ENCODE results near the gene BCL7A. TPM values are rescaled to one million over a fixed set of nuclear protein-coding genes. Genes with fewer than 3 reads are reported as not detected.

BCL7A gene
- total and polyA plus RNA-seq, 9 of the 15 experiments (the other 6 are each of a cell fraction or from before 2014, with no cell fraction given), result 0.25 to 21.9 (median 14.9) TPM

DNA sequence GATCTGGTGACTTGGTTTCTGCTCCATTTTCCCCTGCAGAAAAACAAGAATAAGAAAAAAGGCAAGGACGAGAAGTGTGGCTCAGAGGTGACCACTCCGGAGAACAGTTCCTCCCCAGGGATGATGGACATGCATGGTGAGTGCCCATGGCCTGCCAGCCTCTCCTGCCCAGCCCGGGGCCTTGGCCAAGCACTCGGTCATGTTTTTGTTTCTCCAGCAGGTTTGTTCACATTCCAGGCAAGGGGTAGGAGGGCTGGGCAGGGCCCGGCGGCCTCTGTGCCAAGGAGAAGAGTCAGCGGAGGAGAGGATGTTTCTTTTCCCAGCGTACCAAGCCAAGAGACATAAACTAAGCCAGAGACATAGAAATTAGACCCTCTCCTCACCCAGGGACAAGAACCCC lies 13.6 kb downstream of the BCL7A start:
- peaks cover 49% of the 10 kb centered on the region; the same call in 1 of the 3 replicates for H3K36me3 ChIP-seq (ENCODE audit: control insufficient read depth, insufficient read depth, low read length)
- TF ChIP-seq, protein P1, sequence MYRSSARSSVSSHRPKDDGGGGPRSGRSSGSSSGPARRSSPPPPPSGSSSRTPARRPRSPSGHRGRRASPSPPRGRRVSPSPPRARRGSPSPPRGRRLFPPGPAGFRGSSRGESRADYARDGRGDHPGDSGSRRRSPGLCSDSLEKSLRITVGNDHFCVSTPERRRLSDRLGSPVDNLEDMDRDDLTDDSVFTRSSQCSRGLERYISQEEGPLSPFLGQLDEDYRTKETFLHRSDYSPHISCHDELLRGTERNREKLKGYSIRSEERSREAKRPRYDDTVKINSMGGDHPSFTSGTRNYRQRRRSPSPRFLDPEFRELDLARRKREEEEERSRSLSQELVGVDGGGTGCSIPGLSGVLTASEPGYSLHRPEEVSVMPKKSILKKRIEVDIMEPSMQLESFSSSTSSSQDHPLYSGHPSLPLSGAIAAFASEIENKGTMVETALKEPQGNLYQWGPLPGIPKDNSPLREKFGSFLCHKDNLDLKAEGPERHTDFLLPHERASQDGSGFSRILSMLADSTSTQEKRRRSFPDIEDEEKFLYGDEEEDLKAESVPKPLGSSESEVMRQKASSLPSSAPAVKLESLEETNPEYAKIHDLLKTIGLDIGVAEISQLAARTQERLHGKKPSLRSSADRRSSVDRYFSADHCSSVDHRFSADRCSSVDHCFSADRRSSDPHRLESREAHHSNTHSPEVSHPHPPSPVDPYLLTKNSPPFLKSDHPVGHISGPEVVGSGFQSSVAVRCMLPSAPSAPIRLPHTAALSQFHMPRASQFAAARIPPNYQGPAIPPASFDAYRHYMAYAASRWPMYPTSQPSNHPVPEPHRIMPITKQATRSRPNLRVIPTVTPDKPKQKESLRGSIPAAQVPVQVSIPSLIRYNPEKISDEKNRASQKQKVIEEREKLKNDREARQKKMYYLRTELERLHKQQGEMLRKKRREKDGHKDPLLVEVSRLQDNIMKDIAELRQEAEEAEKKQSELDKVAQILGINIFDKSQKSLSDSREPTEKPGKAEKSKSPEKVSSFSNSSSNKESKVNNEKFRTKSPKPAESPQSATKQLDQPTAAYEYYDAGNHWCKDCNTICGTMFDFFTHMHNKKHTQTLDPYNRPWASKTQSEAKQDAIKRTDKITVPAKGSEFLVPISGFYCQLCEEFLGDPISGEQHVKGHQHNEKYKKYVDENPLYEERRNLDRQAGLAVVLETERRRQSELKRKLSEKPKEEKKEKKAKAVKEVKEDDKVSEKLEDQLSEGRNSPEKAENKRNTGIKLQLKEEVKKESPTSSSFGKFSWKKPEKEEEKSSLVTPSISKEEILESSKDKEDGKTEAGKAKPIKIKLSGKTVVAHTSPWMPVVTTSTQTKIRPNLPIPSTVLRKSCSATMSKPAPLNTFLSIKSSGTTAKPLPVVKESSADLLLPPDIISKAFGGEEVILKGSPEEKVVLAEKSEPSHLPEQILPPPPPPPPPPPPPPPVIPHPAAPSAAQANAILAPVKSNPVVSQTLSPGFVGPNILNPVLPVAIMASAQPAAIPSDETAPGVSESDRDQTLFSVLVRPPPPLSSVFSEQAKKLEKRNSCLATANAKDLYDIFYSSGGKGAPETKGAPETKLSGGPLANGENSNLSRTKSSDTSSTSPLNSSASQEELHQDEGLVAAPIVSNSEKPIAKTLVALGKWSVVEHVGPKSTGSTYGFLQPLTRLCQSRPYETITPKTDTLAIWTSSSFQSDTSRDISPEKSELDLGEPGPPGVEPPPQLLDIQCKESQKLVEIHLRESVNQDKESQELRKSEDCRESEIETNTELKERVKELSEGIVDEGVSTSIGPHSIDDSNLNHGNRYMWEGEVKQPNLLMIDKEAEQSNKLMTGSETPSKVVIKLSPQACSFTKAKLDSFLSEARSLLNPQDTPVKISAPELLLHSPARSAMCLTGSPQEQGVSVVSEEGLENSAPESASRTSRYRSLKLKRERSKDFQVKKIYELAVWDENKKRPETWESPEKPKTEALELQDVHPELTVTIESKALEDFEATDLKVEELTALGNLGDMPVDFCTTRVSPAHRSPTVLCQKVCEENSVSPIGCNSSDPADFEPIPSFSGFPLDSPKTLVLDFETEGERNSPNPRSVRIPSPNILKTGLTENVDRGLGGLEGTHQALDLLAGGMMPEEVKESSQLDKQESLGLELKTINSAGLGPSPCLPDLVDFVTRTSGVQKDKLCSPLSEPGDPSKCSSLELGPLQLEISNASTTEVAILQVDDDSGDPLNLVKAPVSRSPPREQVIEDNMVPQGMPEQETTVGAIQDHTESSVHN (IDR thresholded peaks at IDR 0.05; ENCODE audit: borderline replicate concordance in 1 of 2, low read depth in 1 of 2), result no peak
- TF ChIP-seq CREBBP (IDR thresholded peaks at IDR 0.05; ENCODE audit: low read depth, low read length) (no peak), LARP7 (IDR thresholded peaks at IDR 0.05) (no peak), HIVEP1 (CRISPR knock-in tag; IDR thresholded peaks at IDR 0.05) (no peak), ETV6 (IDR thresholded peaks at IDR 0.05; ENCODE audit: borderline replicate concordance in 1 of 2, low read depth in 2 of 2, low read length in 1 of 2) (no peak), ETV6 (CRISPR knock-in tag; IDR thresholded peaks at IDR 0.05; ENCODE audit: borderline replicate concordance) (no peak), ILK (tag; IDR thresholded peaks at IDR 0.05; ENCODE audit: borderline replicate concordance, low read depth) (no peak), ZNF282 (CRISPR knock-in tag; IDR thresholded peaks at IDR 0.05) (no peak), EHMT2 (IDR thresholded peaks at IDR 0.05) (no peak), JUND (IDR thresholded peaks at IDR 0.05; ENCODE audit: borderline replicate concordance, low read depth, low read length) (no peak), JUND (tag; IDR thresholded peaks at IDR 0.05; ENCODE audit: borderline replicate concordance, low read depth, low read length) (no peak)
- intact Hi-C loops (cut with micrococcal nuclease) (no loop called here), in situ Hi-C loops (cut with MboI) (no loop called here)
- H3K79me2 ChIP-seq (ENCODE audit: control insufficient read depth, insufficient read depth, low read length), result peaks cover 22% of the 10 kb centered on the region
- FAIRE-seq, result no peak
- H3K4me2 ChIP-seq (ENCODE audit: insufficient read depth, low read length), result no peak overlapping the region
- peaks cover 4% of the 10 kb centered on the region for H3K9me1 ChIP-seq (ENCODE audit: control insufficient read depth, insufficient read depth, low read length)
- 93% methylated on average over 8 of the region's 8 CpGs for WGBS (ENCODE audit: insufficient coverage, low coverage, missing lambda C conversion rate)
- H3K4me3 ChIP-seq, result no peak overlapping the region
- H3K9ac ChIP-seq (ENCODE audit: insufficient read depth in 1 of 2, low read depth in 2 of 2, low read length in 2 of 2), result no peak overlapping the region
- H3K4me1 ChIP-seq (replicated peaks in 1 of 2; ENCODE audit: control insufficient read depth in 2 of 2, insufficient read depth in 2 of 2, low read length in 2 of 2), result peaks cover 0 to 9% of the 10 kb centered on the region in 2 experiments; a peak in 1 of 5 replicates
- ChIA-PET CTCF (ENCODE audit: low intra/inter-chr PET ratio) (no interaction called here), POLR2A (no interaction called here)
- H2AFZ ChIP-seq (ENCODE audit: low read depth, low read length), result no peak overlapping the region
- no peaks in the 10 kb centered on the region for H4K20me1 ChIP-seq (replicated peaks; ENCODE audit: control insufficient read depth, insufficient read depth, low read length)
- no peak for DNase-seq (ENCODE audit: extremely low read depth in 1 of 4, low spot score in 3 of 4)
- H3K9me3 ChIP-seq (replicated peaks; ENCODE audit: control insufficient read depth, insufficient read depth, low read depth, low read length), result no peaks in the 10 kb centered on the region
- ATAC-seq, result no peak
- no peak overlapping the region for H3K27ac ChIP-seq (ENCODE audit: extremely low read depth, low read depth, low read length)
- BruUV-seq (replicated peaks), result no TSS peak
- no peaks in the 10 kb centered on the region for H3K27me3 ChIP-seq (ENCODE audit: control insufficient read depth in 2 of 2, insufficient read depth in 2 of 2, low read length in 2 of 2)
